CD4-positive, alpha-beta T cell treated with Interferon gamma for 1 hour (primary cell): Measurements from ENCODE around the gene KIAA1671.

Experiments used
- DNase-seq: peaks from one replicate; pipeline ENCODE4 v3.0.0-alpha.2; 2020

The KIAA1671 gene

GRCh38 chr22:25120761-25121212 lies 168.3 kb downstream of the KIAA1671 start:
- DNase-seq, result no peak

- DNase-seq, result no peak
These were observed 169.7 kb downstream of the KIAA1671 start for GRCh38 chr22:25122136-25122764.

GRCh38 chr22:25123677-25124076 lies 171.2 kb downstream of the KIAA1671 start:
- DNase-seq, result no peak

- DNase-seq, result no peak
These were observed 173.3 kb downstream of the KIAA1671 start for GRCh38 chr22:25125693-25126357.

- no peak for DNase-seq
These were observed 174.0 kb downstream of the KIAA1671 start for GRCh38 chr22:25126510-25126909.

- no peak for DNase-seq
These were observed 174.8 kb downstream of the KIAA1671 start for GRCh38 chr22:25127318-25127717.

GRCh38 chr22:25130462-25130861 lies 177.9 kb downstream of the KIAA1671 start:
- no peak for DNase-seq

GRCh38 chr22:25131198-25131887 lies 178.8 kb downstream of the KIAA1671 start:
- no peak for DNase-seq

GRCh38 chr22:25134028-25134427 lies 181.5 kb downstream of the KIAA1671 start:
- no peak for DNase-seq

- DNase-seq, result no peak
These were observed 181.9 kb downstream of the KIAA1671 start for GRCh38 chr22:25134451-25134850.

GRCh38 chr22:25136953-25137576 lies 184.5 kb downstream of the KIAA1671 start:
- DNase-seq, result no peak

- DNase-seq, result no peak
These were observed 185.3 kb downstream of the KIAA1671 start for GRCh38 chr22:25137577-25138525.

- no peak for DNase-seq
These were observed 186.5 kb downstream of the KIAA1671 start for GRCh38 chr22:25139062-25139461.

GRCh38 chr22:25142102-25142501 lies 189.6 kb downstream of the KIAA1671 start:
- DNase-seq, result no peak

- DNase-seq, result no peak
These were observed 190.9 kb downstream of the KIAA1671 start for GRCh38 chr22:25143156-25144076.

GRCh38 chr22:25144522-25144921 lies 192.0 kb downstream of the KIAA1671 start:
- DNase-seq, result no peak

GRCh38 chr22:25146307-25146706 lies 193.8 kb downstream of the KIAA1671 start:
- no peak for DNase-seq

- DNase-seq, result no peak
These were observed 194.6 kb downstream of the KIAA1671 start for GRCh38 chr22:25146906-25147641.

- DNase-seq, result no peak
These were observed 195.1 kb downstream of the KIAA1671 start for GRCh38 chr22:25147642-25147928.

GRCh38 chr22:25148149-25148691 lies 195.7 kb downstream of the KIAA1671 start:
- no peak for DNase-seq
